Measurements from ENCODE around the gene UGCG.
"Not testable (repeated sequence)": the region's sequence is repeated elsewhere in the genome, so short reads cannot be mapped to it uniquely, and the experiment has no call there.

UGCG gene

DNA sequence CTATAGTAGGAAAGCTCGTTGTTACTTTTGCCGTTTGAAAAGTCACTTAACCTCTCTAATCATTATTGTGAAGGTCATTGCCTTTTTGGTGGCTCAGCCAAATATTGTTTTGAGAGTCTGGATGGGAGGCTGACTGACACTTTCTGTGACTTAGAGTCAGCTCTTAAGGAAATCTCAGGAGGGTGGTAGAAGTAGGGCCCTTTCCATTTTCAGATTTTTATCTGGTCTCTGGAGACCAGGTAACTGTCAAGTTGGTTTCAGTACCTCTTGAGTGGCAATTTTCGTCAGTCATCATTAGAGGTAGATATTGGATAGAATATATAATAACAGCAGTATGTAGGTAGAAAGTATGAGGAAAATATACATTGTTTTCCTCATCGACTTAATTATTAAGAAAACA, 23.3 kb downstream of the UGCG start:
- no peak for DNase-seq (ENCODE audit: low read depth)

DNA sequence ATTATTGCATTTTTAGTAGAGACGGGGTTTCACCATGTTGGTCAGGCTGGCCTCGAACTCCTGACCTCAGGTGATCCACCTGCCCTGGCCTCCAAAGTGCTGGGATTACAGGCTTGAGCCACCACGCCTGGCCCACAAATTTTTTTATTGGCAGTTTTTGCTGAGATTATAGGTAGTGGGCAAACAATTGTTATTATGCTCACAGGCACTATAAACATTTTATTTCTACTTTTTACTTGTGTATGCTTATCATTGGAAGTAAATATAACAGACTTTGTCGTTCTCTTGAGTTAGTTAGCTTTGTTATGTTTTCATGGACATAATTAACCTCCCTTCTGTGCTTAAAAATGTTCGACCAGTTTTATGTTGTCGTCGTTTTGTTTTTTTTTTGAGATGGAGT, 23.9 kb downstream of the UGCG start:
- DNase-seq (ENCODE audit: low read depth) = no peak

DNA sequence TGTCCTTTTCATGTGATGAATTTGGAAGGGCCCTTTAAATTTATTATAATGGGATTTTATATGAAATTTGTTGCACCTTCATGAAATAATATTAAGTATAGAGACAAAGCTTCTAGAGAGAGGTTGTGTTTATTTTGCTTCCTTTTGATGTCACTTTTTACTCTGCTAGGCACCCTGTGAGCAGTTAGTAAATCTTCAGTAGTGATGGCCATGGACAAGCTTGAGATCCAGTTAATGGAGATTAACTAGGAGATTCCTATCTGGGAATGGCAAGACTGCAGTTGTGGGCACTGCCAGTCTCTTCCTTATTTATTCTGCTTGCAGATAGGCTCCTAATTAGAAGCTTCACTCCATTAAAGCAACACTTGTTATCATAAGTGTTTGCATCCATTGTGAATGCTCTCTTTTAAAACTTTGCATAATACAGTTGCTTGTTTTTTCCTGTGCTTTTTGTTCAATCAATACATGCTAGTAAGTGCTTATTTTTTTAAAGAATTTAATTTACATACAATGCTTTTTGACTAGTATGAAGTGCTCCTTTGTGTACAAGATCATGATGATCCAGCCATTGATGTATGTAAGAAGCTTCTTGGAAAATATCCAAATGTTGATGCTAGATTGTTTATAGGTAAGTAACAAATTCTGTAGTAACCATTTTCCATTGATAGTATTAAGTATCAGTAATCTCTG, 25.9 kb downstream of the UGCG start:
- no peak for DNase-seq (ENCODE audit: low read depth)

DNA sequence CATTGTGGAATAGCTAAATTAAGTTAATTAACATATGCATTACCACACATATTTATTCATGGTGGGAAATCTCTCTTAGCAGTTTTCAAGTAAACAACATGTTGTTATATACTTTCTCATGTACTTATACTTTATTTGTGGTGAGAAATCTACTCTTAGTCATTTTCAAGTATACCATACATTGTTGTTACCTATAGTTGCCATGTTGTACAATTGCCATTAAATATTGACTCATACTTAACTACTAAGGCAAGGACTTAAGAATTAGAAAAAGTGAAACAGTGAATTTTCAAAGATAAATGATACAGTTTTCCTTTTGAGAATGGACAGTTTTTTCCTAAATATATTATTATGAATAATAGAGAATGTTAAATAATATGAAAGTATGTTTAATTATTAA, 27.7 kb downstream of the UGCG start:
- DNase-seq (ENCODE audit: low read depth) = no peak

DNA sequence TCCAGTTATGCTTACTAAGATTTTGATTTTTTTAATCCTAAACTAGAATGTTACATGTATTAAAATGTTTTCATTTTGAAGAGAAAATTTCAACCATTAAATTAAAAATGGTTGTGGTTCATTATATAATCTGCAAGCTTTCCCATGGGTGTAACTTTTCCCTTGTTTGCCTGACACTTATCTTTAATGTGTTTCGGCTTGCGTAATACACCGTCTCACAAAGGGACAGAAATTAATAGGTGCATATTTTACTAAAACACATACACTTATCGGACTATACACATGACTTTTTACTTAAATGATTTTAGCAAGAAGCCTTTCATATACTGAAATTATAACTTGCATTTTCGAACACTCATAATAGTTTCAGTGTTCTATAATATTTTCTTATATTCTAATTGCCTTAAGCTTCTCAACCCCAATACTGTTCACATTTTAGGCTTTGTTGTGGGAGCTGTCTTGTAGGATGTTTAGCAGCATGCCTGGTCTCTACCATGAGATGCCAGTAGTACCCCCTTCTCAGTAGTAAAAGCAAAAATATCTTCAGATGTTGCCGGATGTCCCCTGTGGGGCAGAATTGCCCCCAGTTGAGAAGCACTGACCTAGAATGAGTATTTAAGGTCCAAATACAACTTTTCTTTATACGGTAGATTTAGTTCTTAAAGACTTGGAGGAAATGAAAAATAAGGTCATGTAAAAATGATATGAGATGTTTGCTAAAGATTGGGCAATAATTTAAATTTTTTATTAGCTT, 28.6 kb downstream of the UGCG start:
- no peak for DNase-seq (ENCODE audit: low read depth)

DNA sequence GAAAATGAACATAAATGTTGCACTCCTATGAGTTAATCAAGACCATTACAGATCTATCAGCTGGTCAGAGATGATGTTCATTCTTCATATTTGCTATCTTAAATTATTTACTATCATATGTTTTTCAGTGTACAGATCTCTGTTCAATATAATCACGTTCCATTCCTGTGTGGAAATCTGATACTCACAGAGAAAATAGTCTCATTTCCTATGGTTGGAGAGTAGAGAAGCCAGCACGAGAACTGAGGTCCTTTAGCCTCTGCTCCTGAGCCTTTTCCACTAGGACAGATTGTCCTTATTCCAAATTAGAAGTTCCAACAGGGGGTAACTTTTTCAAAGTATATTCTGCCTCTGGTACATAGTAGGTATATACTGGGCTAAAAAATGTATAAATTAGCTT, 29.2 kb downstream of the UGCG start:
- DNase-seq (ENCODE audit: low read depth) = no peak

DNA sequence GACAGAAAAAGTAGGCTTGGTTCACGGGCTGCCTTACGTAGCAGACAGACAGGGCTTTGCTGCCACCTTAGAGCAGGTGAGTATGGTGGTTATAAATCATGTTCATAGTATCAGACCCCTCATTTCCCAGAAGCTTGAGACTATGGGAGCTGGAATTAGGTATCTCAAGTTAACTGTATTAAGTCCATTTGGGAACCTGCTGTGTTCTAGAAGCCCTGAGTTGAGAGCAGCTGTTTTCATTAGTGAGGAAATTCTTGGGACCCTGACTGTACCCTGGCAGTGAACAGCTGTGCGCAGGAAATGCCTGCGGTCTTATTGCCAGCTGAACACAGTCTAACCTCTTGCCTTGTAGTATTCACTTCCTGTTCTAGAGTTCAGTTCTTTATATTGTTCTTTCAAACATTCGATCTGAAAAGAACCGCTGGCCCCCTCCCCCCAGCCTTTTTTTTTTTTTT, 29.8 kb downstream of the UGCG start:
- DNase-seq (ENCODE audit: low read depth) = peak; percentile 30

DNA sequence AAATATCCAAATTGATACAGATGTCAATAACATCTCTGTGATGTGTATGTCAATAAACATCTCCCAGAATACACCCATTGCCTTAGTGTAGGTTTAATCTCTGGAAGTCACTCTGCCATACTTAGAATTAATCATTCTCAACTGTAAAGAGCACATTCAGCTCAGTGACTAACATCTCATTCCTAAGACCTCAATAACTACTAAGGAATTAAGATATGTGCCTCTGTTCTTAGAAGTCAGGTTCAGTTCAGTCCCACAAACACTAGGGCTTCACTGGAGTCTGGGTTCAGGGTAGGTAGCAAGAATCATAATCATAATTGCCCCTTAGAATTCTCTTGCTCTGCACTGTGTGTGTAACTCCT, 31.7 kb downstream of the UGCG start:
- no peak for DNase-seq (ENCODE audit: low read depth)

DNA sequence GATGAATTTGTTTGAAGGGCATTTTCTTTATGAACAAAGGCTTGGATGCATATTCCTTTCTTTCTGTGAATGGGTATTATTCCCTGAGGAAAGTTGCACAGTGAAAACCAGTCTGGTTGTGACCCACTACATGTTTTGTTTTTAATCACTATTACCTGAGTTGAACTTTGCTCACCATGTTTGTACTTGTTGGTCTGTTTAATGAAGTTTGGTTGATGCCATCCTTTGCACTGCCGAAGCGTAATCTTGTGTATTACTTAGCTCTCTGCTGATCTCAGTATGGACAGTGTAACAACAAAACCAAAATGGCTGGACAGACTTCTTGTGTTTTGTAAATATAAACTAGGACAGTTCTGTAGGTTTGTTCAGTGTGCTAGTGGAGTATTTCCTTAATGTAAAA, 38.1 kb downstream of the UGCG start:
- no peak for DNase-seq (ENCODE audit: low read depth)

DNA sequence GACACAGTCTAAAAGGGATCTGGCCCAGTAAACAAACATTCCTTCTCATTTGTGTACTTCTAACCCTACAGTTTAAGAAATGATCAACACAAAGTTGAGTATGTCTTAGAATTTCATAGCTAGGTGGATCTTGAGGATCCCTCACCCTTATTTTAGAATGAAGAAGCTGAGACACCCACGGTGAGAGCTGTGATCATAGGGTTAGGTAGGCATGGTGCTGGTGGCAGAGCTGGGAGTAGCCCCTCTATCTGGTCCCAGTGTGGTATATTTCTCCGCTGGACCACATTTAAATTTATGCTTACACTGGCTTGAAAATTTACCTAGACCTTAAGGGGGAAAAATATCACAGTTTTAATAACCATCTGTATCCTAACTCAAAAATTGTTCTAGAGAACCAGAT, 39.8 kb downstream of the UGCG start:
- no peak for DNase-seq (ENCODE audit: low read depth)

DNA sequence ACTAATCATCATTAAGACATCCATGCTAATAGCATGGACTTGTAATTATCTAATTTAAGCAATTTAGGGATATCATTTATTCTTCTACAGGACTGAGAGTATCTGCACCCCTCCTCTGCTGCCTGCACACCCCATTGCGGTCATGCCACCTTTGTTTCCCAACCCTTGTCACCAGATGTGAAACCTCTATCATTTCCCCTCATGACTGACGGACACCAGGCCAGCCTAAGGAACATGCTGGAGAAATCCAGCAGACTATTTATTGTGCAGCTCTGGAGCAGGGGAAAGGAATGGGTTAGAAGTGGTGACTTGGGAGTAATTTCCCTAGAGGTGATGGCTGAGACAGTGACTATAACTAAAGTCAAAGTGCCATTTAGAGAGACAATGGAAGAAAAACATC, 40.7 kb downstream of the UGCG start:
- no peak for DNase-seq (ENCODE audit: low read depth)

DNA sequence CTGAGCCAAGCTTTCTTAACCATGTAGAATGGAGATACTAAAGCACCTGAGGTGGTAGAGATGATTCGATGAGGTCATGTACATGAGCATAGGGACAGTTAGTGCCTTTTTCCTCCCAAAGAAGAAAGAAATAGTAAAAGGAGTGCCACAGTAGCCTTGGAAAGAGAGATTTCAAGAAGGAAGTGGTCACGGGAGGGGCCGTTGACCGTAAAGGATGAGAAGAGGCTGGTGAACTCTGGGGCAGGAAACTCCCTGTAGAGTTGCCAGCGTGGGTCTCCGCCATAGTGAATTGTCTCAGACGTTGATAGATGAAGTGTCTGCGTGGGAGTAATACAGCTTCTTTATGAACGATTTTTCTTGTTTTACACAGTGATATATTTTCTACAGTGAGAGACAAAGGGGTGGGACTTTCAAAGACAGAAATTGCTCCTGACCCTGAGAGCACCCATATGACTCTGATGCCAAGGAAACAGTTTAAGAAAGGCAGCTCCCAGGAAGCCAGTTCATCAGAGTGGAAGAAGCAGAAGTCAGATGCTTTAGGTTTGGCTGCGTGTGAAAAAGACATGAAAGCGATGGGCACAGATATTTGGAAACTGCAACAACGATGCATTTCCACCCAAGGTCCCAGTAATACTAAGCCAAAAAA, 41.3 kb downstream of the UGCG start:
- peak; percentile 50 for DNase-seq (ENCODE audit: low read depth)

DNA sequence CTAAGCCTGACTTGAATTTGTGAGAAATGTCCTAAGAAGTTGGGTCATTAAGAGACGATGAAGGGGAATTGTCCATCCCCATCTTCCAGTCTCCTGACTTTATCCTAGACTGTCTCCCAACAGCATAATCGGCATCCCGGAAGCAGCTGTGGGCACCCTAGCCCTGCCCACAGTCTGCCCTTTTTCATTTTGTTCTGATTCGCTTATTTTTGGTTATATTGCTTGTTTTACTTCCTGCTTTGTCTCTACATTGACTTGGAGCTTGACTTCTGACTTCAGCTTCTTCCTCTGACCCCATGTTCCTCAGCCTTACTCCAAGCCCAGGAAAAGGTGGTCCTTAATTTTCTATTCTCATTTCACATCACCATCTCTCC, 41.8 kb downstream of the UGCG start:
- no peak for DNase-seq (ENCODE audit: low read depth)

DNA sequence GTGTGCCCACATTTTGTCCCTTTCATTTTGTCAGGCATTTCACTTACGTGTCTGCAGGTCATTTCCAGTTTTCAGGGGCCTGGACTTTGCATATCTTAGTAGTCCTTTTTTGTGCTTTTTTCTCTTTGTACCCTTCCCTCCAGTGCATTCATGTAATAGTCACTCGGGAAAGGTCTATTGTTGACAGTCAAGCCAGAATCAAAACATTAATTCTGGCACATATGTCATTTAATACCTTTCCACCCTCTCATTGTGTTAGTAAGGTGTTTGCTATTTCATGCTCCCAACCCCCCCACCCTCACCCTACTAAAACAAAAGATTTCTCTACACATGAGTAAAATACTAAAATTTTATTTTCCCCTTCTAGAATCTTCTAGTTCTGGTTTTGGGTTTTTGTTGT, 42.7 kb downstream of the UGCG start:
- no peak for DNase-seq (ENCODE audit: low read depth)

DNA sequence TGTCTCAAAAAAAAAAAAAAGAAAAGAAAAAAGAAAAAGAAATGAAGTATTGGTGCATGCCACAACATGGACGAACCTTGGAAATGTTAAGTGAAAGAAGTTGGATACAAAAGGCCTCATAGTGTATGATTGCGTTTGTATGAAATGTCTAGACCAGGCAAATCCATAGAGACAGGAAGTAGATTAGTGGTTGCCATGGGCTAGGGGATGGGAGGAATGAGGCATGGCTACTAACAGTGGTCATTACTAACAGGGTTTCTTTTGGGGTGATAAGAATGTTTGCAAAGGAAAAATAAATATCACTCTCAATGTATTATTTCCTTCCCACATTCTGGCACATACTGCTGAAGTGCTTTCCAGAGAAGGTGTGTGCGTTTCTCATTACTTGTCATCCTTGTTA, 44.1 kb downstream of the UGCG start:
- DNase-seq (ENCODE audit: low read depth) = no peak

DNA sequence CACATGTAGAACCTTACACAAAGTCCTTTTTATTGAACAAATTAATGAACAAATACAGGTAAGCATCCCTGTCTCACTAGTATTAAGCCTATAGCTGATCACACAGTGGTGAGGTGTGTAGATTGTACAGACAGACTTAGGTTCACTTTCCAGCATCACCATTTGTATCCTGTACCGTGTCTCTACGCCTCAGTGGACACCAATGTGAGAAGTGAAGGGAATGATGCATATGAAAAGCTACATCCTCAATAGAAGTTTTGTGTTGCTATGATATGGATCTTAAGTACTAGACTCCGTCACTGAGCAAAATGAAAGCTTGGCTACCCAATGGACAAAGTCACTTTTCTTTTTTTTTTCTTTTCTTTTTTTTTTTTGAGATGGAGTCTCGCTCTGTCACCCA, 46.6 kb downstream of the UGCG start:
- DNase-seq (ENCODE audit: low read depth) = no peak

DNA sequence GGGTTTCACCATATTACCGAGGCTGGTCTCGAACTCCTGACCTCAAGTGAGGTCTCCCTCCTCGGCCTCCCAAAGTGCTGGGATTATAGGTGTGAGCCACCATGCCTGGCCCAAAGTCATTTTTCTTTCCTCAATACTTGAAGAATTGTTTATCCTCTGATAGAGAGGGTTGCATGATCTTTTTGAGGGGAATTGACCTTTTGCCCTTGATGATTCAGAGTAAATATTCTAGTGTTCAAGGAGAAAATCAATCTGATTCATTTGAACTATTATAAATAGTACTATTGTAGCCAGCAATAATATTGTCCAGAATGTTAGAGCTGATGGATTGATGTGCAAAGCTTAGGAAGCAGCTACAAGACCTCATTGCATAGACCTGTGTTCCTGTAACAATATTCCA, 47.1 kb downstream of the UGCG start:
- DNase-seq (ENCODE audit: low read depth) = no peak

DNA sequence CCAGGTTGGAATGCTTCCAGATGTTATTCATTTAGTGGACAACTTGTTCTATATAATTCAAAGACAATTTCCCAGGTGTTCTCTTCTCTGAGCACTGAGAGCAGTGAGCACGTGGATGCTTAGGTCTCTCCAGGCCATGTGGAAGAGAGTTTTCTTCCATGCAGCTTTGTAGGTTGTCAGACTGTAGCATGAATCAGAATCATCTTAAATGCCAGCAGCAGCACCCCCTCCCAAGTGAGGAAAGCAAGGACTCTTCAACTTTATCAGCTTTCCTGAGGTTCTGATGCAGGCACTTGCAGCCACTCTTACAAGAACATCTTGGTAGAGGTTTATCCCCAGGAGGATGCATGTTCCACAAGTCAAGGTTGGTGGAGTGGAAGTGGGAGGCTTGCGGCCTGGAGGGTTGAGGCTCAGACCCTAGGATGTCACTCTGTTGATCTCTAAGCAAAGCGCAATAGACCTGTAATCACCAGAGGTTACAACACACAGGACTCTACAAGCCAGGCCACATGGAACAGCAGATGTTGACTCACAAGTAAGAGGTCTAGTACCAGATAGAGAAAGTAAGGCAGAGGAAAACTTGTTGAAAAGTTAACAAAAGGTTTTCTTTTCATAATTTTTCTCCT, 47.7 kb downstream of the UGCG start:
- DNase-seq (ENCODE audit: low read depth) = no peak

DNA sequence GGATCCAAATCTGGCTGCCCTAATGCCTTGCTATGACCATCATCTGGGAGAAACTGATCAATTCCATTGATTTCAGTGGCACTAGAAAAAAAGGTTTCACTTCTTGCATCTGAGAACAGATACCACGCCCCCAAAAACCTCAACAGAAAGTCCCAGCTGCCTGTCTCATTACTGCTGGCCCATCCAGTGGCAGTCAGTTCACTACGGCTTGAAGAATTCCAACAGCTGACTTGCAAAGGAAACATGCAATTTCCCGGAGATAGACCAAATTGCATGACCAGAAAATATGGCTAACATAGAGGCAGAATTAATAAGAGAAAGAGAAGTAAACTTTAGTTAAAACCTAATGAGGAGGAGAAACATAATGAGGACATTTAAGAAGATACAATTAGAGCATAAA, 48.6 kb downstream of the UGCG start:
- DNase-seq (ENCODE audit: low read depth) = no peak

DNA sequence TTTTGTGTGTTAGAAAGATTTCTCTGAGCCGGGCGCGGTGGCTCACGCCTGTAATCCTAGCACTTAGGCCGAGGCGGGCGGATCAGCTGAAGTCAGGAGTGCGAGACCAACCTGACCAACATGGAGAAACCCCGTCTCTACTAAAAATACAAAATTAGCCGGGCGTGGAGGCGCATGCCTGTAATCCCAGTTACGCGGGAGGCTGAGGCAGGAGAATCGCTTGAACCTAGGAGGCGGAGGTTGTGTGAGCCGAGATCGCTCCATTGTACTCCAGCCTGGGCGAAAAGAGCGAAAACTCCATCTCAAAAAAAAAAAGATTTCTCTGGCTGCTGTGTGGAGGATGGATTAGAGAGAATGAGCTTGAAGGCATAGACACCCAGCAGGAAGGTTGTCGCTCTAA, 51.5 kb downstream of the UGCG start:
- not testable (repeated sequence) for DNase-seq (ENCODE audit: low read depth)

DNA sequence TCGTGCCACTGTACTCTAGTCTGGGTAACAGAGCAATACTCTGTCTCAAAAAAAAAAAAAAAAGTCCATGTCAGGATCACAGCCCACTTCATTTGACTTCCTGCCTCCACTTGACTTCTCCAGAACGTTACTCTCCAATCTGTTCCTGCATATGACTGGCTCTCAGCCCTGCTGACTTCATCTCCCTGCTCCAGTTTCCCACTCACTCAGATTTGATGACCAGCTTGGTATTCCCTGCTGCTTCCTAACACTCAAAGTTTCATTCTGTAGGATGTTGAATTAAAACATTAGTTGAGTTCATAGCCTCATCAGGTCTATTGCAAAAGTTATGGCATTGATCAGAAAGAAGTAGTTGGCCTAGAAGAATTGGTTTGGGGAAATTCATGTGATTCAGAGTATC, 52.3 kb downstream of the UGCG start:
- DNase-seq (ENCODE audit: low read depth) = no peak

DNA sequence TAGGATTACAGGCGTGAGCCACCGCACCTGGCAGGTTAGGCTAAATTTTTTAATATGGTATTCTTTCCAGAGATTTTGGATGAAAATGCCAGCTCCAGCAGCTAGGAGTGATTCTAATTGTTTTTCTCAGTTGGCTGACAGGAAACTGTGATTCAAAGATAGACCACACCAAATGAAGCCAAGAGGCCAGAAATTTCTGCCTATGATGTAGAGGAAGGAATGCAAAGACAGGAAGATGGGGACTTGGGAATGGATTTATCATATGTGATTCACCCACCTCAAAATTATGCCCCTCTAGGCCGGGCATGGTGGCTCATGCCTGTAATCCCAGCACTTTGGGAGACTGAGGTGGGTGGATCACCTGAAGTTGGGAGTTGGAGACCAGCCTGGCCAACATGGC, 53.3 kb downstream of the UGCG start:
- DNase-seq (ENCODE audit: low read depth) = no peak

DNA sequence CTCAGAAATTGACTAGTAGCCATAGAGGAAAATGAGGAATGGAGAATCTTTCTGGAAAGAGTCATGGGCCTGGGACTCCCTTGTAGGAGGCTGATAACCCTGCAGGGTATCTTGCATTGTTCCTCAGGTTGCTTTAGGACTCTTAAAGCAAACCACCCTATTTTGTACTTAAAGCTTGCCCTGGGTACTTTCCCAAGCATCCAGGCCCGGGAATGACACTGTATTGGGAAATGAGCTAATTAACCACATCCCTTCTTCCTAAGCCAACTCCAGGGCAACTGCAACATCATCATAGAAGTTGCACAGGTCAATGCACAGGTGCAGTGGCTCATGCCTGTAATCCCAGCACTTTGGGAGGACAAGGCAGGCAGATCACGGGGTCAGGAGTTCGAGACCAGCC, 55.9 kb downstream of the UGCG start:
- DNase-seq (ENCODE audit: low read depth) = no peak

Measured in activated T-cell treated with anti-CD3 and anti-CD28 coated beads for 48 hours (primary cell).